Esophagus muscularis mucosa (tissue), 4 donors: ENCODE measurements around the gene SLC24A3. TPM values are rescaled to one million over a fixed set of nuclear protein-coding genes. Genes with fewer than 3 reads are reported as not detected.

Experiments used
- DNase-seq: peaks from one replicate; pipeline ENCODE4 v3.0.0-alpha.2; 2017; ENCODE audit errors: extremely low spot score
- H3K27ac ChIP-seq, 4 donors: fragments of 200-600 bp; sonication (generic); replicated peaks in 1 of 4; 1 replicate in 3 of 4; 2 replicates in 1 of 4; pipeline ENCODE4 v1.5.1; 2016 to 2019; ENCODE audit warnings: mild to moderate bottlenecking in 1 of 4
- H3K27me3 ChIP-seq, 4 donors: fragments of 200-600 bp; sonication (generic); one replicate each; pipeline versions ENCODE4 v1.5.1 to v1.6.0; 2016 to 2019
- H3K36me3 ChIP-seq, 4 donors: fragments of 200-600 bp; sonication (generic); one replicate each; pipeline ENCODE4 v1.5.1; 2016 to 2019
- H3K4me1 ChIP-seq, 4 donors: fragments of 200-600 bp; sonication (generic); one replicate each; pipeline ENCODE4 v1.5.1; 2016 to 2019
- H3K4me3 ChIP-seq, 4 donors: fragments of 200-600 bp; sonication (generic); 1 replicate in 2 of 4; 2 replicates in 2 of 4; pipeline ENCODE4 v1.5.1; 2016 to 2019; ENCODE audit warnings: mild to moderate bottlenecking in 4 of 4, moderate library complexity in 1 of 4
- H3K9me3 ChIP-seq, 4 donors: fragments of 200-600 bp; sonication (generic); 1 replicate in 3 of 4; 2 replicates in 1 of 4; pipeline ENCODE4 v1.5.1; 2016 to 2019
- CTCF ChIP-seq, 3 experiments: fragments of 200-600 bp in 2 of 3; fragments of 450-650 bp in 1 of 3; sonication (generic) in 2 of 3; IDR thresholded peaks; one replicate each; pipeline ENCODE4 v1.5.1; 2017 to 2019; ENCODE audit warnings: antibody characterized with exemption in 3 of 3, mild to moderate bottlenecking in 2 of 3, moderate library complexity in 1 of 3
- EP300 ChIP-seq: sonication (generic); formaldehyde crosslinking; IDR thresholded peaks from one replicate; pipeline ENCODE4 v1.6.1; 2017; ENCODE audit warnings: antibody characterized with exemption
- POLR2A ChIP-seq: fragments of 450-650 bp; IDR thresholded peaks from one replicate; pipeline ENCODE4 v1.6.1; 2017; ENCODE audit warnings: antibody characterized with exemption, moderate library complexity, mild to moderate bottlenecking, low read depth
- POLR2AphosphoS5 ChIP-seq, 2 donors: sonication (generic); formaldehyde crosslinking; IDR thresholded peaks; one replicate each; pipeline ENCODE4 v1.6.1; 2017; ENCODE audit warnings: antibody characterized with exemption in 2 of 2
- WGBS: methylation state at CpG from one replicate; pipeline ENCODE4 v1.1.5; 2018; 5-methylcytosine and 5-hydroxymethylcytosine counted together
- intact Hi-C: fragments of 100-400 bp; cut with DNase I; formaldehyde crosslinking; loops from one replicate; pipeline ENCODE4 v1.15.1; 2023
- total RNA-seq, 4 donors: library from RNA; depleted of rRNA; stranded (reverse); fragments of >200 nt; gene quantifications; one replicate each; pipeline versions ENCODE4 v1.1.0 to v1.2.1, GENCODE V29; 2016

SLC24A3 gene
- total RNA-seq, 4 donors from 2014 or later = 4.6 to 11.5 (median 6.6) TPM

DNA sequence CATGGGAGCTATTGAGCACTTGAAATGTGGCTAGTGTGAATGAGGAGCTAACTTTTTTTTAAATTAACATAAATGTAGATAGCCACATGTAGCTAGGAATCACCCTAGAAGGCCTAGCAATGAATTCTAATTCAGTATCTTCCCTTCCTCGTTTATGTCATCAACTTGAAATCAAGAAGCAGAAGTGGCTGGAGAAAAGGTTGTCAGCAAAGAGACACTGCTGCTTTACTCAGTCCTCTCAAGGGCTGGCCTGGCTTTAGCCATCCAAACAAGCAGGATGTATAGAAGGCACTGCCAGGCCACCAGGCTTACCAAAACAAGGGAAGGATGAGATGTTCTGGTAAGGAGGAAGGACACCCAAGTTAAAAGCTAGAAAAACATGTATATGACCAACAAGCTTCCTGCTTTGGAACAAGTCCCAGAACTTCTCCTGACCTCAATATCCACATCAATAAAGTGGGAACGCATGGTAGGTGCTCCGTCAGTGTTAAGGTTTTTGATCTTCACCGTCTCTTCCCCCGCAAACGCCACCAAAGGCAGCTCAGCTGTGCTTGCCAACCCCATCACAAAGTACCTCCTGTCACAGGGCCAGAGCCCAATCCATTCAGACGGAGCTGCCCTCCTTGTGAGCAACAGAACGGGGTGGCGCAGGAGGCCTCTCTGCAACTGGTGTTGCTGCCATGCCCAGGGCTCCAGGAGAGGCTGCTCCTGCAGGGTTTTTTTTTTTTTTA lies 309.8 kb downstream of the SLC24A3 start:
- H3K9me3 ChIP-seq = no peaks in the 10 kb centered on the region
- H3K4me1 ChIP-seq = peaks cover 0 to 30% (median 26%) of the 10 kb centered on the region in 4 donors
- no peaks in the 10 kb centered on the region for H3K27me3 ChIP-seq
- H3K27ac ChIP-seq = no peak overlapping the region
- no peak for TF ChIP-seq POLR2AphosphoS5 (IDR thresholded peaks at IDR 0.05)
- TF ChIP-seq EP300 = no peak
- TF ChIP-seq CTCF (IDR thresholded peaks at IDR 0.05) = no peak
- TF ChIP-seq POLR2A = no peak
- no peaks in the 10 kb centered on the region for H3K36me3 ChIP-seq
- intact Hi-C loops = no loop called here
- no peak for DNase-seq
- 49% methylated on average over 9 of the region's 9 CpGs for WGBS
- H3K4me3 ChIP-seq = no peak overlapping the region

GRCh38 chr20:19522836-19523590 lies 310.6 kb downstream of the SLC24A3 start:
- H3K36me3 ChIP-seq = no peaks in the 10 kb centered on the region
- 44% methylated on average over 4 of the region's 4 CpGs for WGBS
- H3K9me3 ChIP-seq = no peaks in the 10 kb centered on the region
- TF ChIP-seq POLR2A = no peak
- no peak for TF ChIP-seq CTCF (IDR thresholded peaks at IDR 0.05)
- TF ChIP-seq EP300 = no peak
- no peak for TF ChIP-seq POLR2AphosphoS5 (IDR thresholded peaks at IDR 0.05)
- no peak overlapping the region for H3K4me3 ChIP-seq
- no peak overlapping the region for H3K27ac ChIP-seq
- H3K27me3 ChIP-seq = no peaks in the 10 kb centered on the region
- intact Hi-C loops = no loop called here
- no peak for DNase-seq
- H3K4me1 ChIP-seq = peaks cover 0 to 26% (median 25%) of the 10 kb centered on the region in 4 donors

- Histone ChIP-seq H3K9me3 (no peaks in the 10 kb centered on the region), H3K4me3 (no peak overlapping the region), H3K27me3 (no peaks in the 10 kb centered on the region), H3K36me3 (no peaks in the 10 kb centered on the region), H3K4me1 (peaks cover 0 to 26% (median 25%) of the 10 kb centered on the region in 4 donors), H3K27ac (no peak overlapping the region)
- TF ChIP-seq POLR2A = no peak
- TF ChIP-seq POLR2AphosphoS5 (IDR thresholded peaks at IDR 0.05) = no peak
- no peak for TF ChIP-seq EP300
- no peak for TF ChIP-seq CTCF (IDR thresholded peaks at IDR 0.05)
- intact Hi-C loops = no loop called here
- WGBS = 96% methylated on average over 1 of the region's 1 CpG
- DNase-seq = no peak
These were observed 312.2 kb downstream of the SLC24A3 start for GRCh38 chr20:19524691-19525090.

DNA sequence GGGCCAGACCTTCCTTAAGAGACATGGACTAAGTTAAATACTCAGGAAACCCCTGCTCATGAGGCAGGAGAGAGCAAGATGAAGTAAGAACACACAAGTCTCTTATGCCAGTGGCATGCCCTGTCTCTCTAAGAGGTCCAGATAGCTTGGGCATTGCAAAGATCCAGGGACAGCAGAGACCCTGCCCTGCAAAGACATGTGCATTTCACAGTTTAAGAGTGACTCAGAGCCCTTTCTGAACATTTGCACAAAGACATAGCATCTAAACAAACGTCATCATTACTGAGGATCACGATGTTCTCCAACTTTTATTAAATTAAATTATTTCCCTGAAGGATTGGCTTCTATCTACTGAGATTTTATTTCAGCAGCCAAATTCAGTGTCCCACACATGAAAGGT lies 315.1 kb downstream of the SLC24A3 start:
- Histone ChIP-seq H3K36me3 (no peaks in the 10 kb centered on the region), H3K27me3 (no peaks in the 10 kb centered on the region), H3K4me1 (peaks cover 0 to 19% (median 16%) of the 10 kb centered on the region in 4 donors), H3K4me3 (no peak overlapping the region), H3K9me3 (no peaks in the 10 kb centered on the region), H3K27ac (no peak overlapping the region)
- 84% methylated on average over 2 of the region's 2 CpGs for WGBS
- intact Hi-C loops = no loop called here
- TF ChIP-seq POLR2A (no peak), EP300 (no peak), POLR2AphosphoS5 (IDR thresholded peaks at IDR 0.05) (no peak), CTCF (IDR thresholded peaks at IDR 0.05) (no peak)
- no peak for DNase-seq
